Mucosa of descending colon (tissue), 3 donors: ENCODE results near the gene S100B. TPM values are rescaled to one million over a fixed set of nuclear protein-coding genes. Genes with fewer than 3 reads are reported as not detected.

Experiments used
- ATAC-seq: fragments of 200-7000 bp; cut with Tn5 transposase; one replicate; pipeline ENCODE4 v1.9.1; 2020; ENCODE audit warnings: mild to moderate bottlenecking, moderate library complexity
- DNase-seq, 3 donors: peaks; one replicate each; pipeline ENCODE4 v3.0.0-alpha.2; 2020
- H3K36me3 ChIP-seq: fragments of 200-600 bp; one replicate; pipeline ENCODE4 v1.8.0; 2021; ENCODE audit warnings: low read depth, mild to moderate bottlenecking
- H3K4me1 ChIP-seq: fragments of 200-600 bp; one replicate; pipeline ENCODE4 v1.8.0; 2021; ENCODE audit warnings: low read depth, mild to moderate bottlenecking
- H3K4me3 ChIP-seq: fragments of 200-600 bp; one replicate; pipeline ENCODE4 v1.8.0; 2021; ENCODE audit warnings: mild to moderate bottlenecking
- H3K9me3 ChIP-seq: fragments of 200-600 bp; one replicate; pipeline ENCODE4 v1.8.0; 2021; ENCODE audit warnings: mild to moderate bottlenecking
- intact Hi-C, 2 donors: fragments of 100-400 bp; cut with DNase I in 1 of 2; cut with micrococcal nuclease in 1 of 2; formaldehyde crosslinking; loops; one replicate each; pipeline versions ENCODE4 v1.11.0 to v1.11.1; 2022; cut with DNase I, micrococcal nuclease
- total RNA-seq, 3 donors: library from RNA; stranded (reverse); fragmentation: NEBNext Ultra II Directional in 2 of 3; extraction: Animal tissue kit (Norgen Biotek cat#: 25700) in 2 of 3; gene quantifications; one replicate each; pipeline versions ENCODE4 v1.2.1 to v1.2.4, GENCODE V29; 2021 to 2023
- TF ChIP-seq, protein P1 (sequence below): fragments of 200-600 bp; IDR thresholded peaks from one replicate; pipeline ENCODE4 v1.8.0; 2022; ENCODE audit warnings: antibody characterized with exemption, mild to moderate bottlenecking
- donor health status: DM: no; HTN: no; CAD: no; lungs with moderate emphysema.
- donor health status: DM: no; HTN: no; CAD: no.
- donor health status: DM: no; HTN: yes; CAD: no.

S100B gene
- total RNA-seq, 3 donors from 2014 or later: 2.2 to 42.2 (median 6.4) TPM

- Histone ChIP-seq H3K4me1 (no peaks in the 10 kb centered on the region), H3K4me3 (no peak overlapping the region), H3K9me3 (no peaks in the 10 kb centered on the region), H3K36me3 (no peaks in the 10 kb centered on the region)
- intact Hi-C loops: no loop called here
- TF ChIP-seq, protein P1, sequence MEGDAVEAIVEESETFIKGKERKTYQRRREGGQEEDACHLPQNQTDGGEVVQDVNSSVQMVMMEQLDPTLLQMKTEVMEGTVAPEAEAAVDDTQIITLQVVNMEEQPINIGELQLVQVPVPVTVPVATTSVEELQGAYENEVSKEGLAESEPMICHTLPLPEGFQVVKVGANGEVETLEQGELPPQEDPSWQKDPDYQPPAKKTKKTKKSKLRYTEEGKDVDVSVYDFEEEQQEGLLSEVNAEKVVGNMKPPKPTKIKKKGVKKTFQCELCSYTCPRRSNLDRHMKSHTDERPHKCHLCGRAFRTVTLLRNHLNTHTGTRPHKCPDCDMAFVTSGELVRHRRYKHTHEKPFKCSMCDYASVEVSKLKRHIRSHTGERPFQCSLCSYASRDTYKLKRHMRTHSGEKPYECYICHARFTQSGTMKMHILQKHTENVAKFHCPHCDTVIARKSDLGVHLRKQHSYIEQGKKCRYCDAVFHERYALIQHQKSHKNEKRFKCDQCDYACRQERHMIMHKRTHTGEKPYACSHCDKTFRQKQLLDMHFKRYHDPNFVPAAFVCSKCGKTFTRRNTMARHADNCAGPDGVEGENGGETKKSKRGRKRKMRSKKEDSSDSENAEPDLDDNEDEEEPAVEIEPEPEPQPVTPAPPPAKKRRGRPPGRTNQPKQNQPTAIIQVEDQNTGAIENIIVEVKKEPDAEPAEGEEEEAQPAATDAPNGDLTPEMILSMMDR: no peak
- ATAC-seq (no peak), DNase-seq (no peak)
Measured at GRCh38 chr21:46554431-46555224, 50.3 kb downstream of the S100B start.

DNA sequence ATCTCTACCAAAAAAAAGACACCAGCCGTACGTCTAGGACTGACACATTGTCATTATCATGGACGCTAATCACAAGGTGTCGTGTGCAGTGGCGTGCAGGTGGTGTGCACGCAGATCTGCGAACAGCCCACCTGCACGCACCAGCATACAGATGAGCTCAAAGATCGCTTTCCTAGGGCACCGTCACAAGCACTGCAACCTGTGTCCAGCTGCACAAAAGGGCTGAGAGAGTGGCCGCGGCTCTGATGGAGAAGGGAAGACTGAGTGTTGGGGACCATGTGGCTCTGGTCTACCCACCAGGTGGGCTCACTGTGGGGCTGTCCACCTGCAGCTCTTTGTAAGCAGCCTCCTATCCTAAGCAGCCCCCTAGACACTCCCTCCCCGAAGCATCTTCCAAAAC lies 50.9 kb downstream of the S100B start:
- ATAC-seq: no peak
- intact Hi-C loops: no loop called here

DNA sequence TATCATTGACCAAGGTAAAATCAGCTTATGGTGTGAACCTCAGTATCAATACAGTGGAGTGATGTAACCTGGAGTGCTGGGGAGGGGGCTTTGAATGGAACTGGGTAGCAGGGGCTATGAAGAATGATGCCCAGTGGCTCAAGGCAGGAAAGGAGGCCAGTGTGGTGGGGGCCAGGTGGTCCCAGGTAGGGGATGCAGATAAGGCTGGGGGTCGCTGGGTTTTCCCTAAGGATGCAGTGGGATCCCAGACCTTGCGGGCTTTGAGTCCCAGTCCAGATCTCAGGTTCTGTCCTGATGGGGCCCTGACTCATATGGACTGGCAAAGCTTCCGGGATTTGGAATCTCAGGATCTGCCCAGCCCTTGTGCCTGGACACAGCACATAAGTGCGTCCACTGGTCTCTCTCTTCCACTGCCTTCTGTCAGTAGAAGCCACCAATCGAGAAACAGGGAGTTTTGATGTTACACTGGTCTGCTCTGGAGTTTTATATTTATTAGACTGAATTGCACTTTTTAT lies 52.0 kb downstream of the S100B start:
- no peak for ATAC-seq
- TF ChIP-seq, protein P1: no peak
- intact Hi-C loops: no loop called here
- Histone ChIP-seq H3K4me1 (no peaks in the 10 kb centered on the region), H3K4me3 (no peak overlapping the region), H3K36me3 (no peaks in the 10 kb centered on the region), H3K9me3 (no peaks in the 10 kb centered on the region)
- DNase-seq: no peak

More for the DNA sequence above, 50.9 kb downstream of the S100B start:
- Histone ChIP-seq H3K36me3 (no peaks in the 10 kb centered on the region), H3K4me3 (no peak overlapping the region), H3K9me3 (no peaks in the 10 kb centered on the region), H3K4me1 (no peaks in the 10 kb centered on the region)
- TF ChIP-seq, protein P1: no peak
- DNase-seq: no peak

DNA sequence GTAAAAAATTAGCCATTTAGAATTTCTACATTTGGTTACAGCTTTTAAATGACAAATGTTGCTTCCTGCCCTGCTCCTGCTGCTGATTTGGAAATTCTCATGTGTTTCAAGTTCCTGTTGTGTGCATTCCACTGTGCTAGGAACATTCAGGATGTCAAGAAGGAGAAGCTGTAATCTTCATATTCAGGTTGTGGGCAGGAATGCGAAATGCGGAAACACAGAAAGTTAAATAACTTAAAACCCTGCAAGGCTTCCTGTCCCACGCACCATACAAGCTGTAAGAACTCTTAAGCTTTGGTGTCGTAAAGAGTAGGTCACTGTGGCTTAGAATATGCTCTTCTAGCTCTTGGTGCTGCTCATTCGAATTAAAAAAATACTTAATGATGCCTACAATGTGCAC lies 52.6 kb downstream of the S100B start:
- Histone ChIP-seq H3K9me3 (no peaks in the 10 kb centered on the region), H3K4me1 (no peaks in the 10 kb centered on the region), H3K36me3 (no peaks in the 10 kb centered on the region), H3K4me3 (no peak overlapping the region)
- TF ChIP-seq, protein P1: no peak
- DNase-seq (peak in 1 of 3 donors; percentile 17), ATAC-seq (peak; percentile 41)
- intact Hi-C loops: no loop called here

DNA sequence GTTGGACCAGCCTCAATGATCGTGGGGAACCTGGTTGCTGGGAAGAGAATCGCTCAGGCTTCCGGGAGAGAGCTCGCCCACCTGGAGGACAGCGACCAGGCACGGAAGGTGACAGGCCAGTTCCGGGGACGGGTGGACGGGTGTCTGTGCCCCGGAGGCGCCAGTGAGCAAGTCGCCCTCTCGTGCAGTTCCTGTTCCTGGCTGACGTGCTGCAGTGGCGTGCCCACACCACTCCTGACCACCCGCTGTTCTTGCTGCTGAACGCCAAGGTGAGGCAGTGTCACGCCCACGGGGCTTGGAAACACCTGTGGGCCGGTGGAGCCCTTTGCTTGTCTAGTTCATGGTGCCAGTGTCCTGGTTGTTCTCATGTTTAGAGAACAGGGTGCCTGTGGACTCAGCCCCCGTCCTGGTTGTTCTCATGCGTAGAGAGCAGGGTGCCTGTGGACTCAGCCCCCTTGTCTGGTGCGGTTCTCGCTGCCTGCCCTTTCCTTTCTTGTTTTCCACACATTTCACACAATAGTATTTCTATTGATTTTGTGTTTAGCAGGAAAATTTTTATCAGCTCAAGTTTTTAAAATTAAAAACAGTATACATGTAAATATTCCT lies 53.1 kb downstream of the S100B start:
- no peaks in the 10 kb centered on the region for H3K36me3 ChIP-seq
- DNase-seq (peak; percentile 23 to 76 (median 45)), ATAC-seq (peak; percentile 49)
- H3K4me3 ChIP-seq: no peak overlapping the region
- TF ChIP-seq, protein P1: no peak
- no peaks in the 10 kb centered on the region for H3K9me3 ChIP-seq
- intact Hi-C loops: no loop called here
- H3K4me1 ChIP-seq: no peaks in the 10 kb centered on the region
